HEK293 (cell line): Measurements from ENCODE around the gene BMX.

Experiments
- CTCF ChIA-PET: fragments of 350-600 bp; formaldehyde crosslinking; extraction: SDS; loops from one replicate; lab custom pipeline; 2021; ENCODE audit warnings: antibody characterized with exemption; lab: Yijun Ruan, JAX
- POLR2A ChIA-PET: fragments of 300-600 bp; formaldehyde crosslinking; extraction: SDS; loops from one replicate; lab custom pipeline; 2020; ENCODE audit warnings: antibody characterized with exemption, inconsistent platforms; lab: Yijun Ruan, JAX
- H3K27ac ChIP-seq: fragments of 200-500 bp; sonication (Bioruptor generic); 2 replicates; pipeline ENCODE4 v1.5.1; 2014; ENCODE audit warnings: low read depth, low read length, control low read depth, inconsistent platforms; ENCODE audit errors: extremely low read depth
- H3K36me3 ChIP-seq, 2 experiments: fragments of 200-500 bp in 1 of 2; sonication (Bioruptor generic) in 1 of 2; 1 replicate in 1 of 2; 2 replicates in 1 of 2; pipeline ENCODE4 v1.5.1; 2014 to 2017; ENCODE audit warnings: inconsistent platforms in 2 of 2, low read length in 2 of 2; ENCODE audit not compliant: control insufficient read depth in 2 of 2, insufficient read depth in 1 of 2
- H3K4me1 ChIP-seq: fragments of 200-500 bp; sonication (Bioruptor generic); 2 replicates; pipeline ENCODE4 v1.5.1; 2014; ENCODE audit warnings: mild to moderate bottlenecking, low read length, inconsistent platforms; ENCODE audit not compliant: control insufficient read depth, insufficient read depth
- H3K4me3 ChIP-seq: 2 replicates; pipeline ENCODE4 v1.5.1; 2011; ENCODE audit warnings: low read depth, mild to moderate bottlenecking, control low read depth, low read length, moderate library complexity
- H3K9me3 ChIP-seq: fragments of 200-500 bp; sonication (Bioruptor generic); 2 replicates; pipeline ENCODE4 v1.5.1; 2014; ENCODE audit warnings: low read depth, low read length, inconsistent platforms; ENCODE audit not compliant: control insufficient read depth, insufficient read depth
- GFI1B ChIP-seq: fragments of 450-650 bp; formaldehyde crosslinking; IDR thresholded peaks from 2 replicates; pipeline ENCODE4 v1.5.1; 2016; ENCODE audit warnings: missing biosample characterization, missing genetic modification characterization
- SALL2 ChIP-seq: fragments of 450-650 bp; formaldehyde crosslinking; IDR thresholded peaks from 2 replicates; pipeline ENCODE4 v1.5.0; 2017; ENCODE audit warnings: missing biosample characterization, mild to moderate bottlenecking, missing genetic modification characterization, borderline replicate concordance
- YY1 ChIP-seq: fragments of 450-650 bp; formaldehyde crosslinking; IDR thresholded peaks from 2 replicates; pipeline ENCODE4 v1.5.1; 2018; ENCODE audit warnings: missing biosample characterization, missing genetic modification characterization
- ZBTB21 ChIP-seq: fragments of 450-650 bp; formaldehyde crosslinking; IDR thresholded peaks from 2 replicates; pipeline ENCODE4 v1.5.1; 2017; ENCODE audit warnings: missing biosample characterization, missing genetic modification characterization
- ZBTB8A ChIP-seq: fragments of 450-650 bp; formaldehyde crosslinking; IDR thresholded peaks from 2 replicates; pipeline ENCODE4 v1.5.1; 2016; ENCODE audit warnings: missing biosample characterization, missing genetic modification characterization
- ZNF16 ChIP-seq: fragments of 450-650 bp; formaldehyde crosslinking; IDR thresholded peaks from 2 replicates; pipeline ENCODE4 v1.5.1; 2016; ENCODE audit warnings: low read depth, missing biosample characterization, missing genetic modification characterization
- ZNF174 ChIP-seq: fragments of 450-650 bp; formaldehyde crosslinking; IDR thresholded peaks from 2 replicates; pipeline ENCODE4 v1.5.0; 2017; ENCODE audit warnings: missing biosample characterization, mild to moderate bottlenecking, missing genetic modification characterization
- ZNF24 ChIP-seq: fragments of 450-650 bp; formaldehyde crosslinking; IDR thresholded peaks from 2 replicates; pipeline ENCODE4 v1.5.1; 2016; ENCODE audit warnings: missing biosample characterization, missing genetic modification characterization
- ZNF292 ChIP-seq: fragments of 450-650 bp; formaldehyde crosslinking; IDR thresholded peaks from 2 replicates; pipeline ENCODE4 v1.5.1; 2016; ENCODE audit warnings: low read depth, missing biosample characterization, missing genetic modification characterization, borderline replicate concordance
- ZNF341 ChIP-seq: fragments of 450-650 bp; formaldehyde crosslinking; IDR thresholded peaks from 2 replicates; pipeline ENCODE4; 2016; ENCODE audit warnings: low read depth, missing biosample characterization, missing genetic modification characterization
- ZNF37A ChIP-seq: fragments of 450-650 bp; IDR thresholded peaks from 2 replicates; pipeline ENCODE4 v1.5.1; 2018; ENCODE audit warnings: missing biosample characterization, missing genetic modification characterization
- ZNF530 ChIP-seq: fragments of 450-650 bp; formaldehyde crosslinking; IDR thresholded peaks from 2 replicates; pipeline ENCODE4 v1.5.1; 2016; ENCODE audit warnings: low read depth, missing biosample characterization, missing genetic modification characterization
- ZNF768 ChIP-seq: fragments of 450-650 bp; formaldehyde crosslinking; IDR thresholded peaks from 2 replicates; pipeline ENCODE4 v1.5.1; 2018; ENCODE audit warnings: missing biosample characterization, mild to moderate bottlenecking, missing genetic modification characterization
- ZNF776 ChIP-seq: fragments of 450-650 bp; formaldehyde crosslinking; IDR thresholded peaks from 2 replicates; pipeline ENCODE4 v1.5.0; 2017; ENCODE audit warnings: missing biosample characterization, missing genetic modification characterization, borderline replicate concordance
- ZNF830 ChIP-seq: fragments of 450-650 bp; IDR thresholded peaks from 2 replicates; pipeline ENCODE4 v1.5.0; 2018; ENCODE audit warnings: missing biosample characterization, missing genetic modification characterization, low read depth, mild to moderate bottlenecking, moderate library complexity
- ZSCAN30 ChIP-seq: fragments of 450-650 bp; IDR thresholded peaks from 2 replicates; pipeline ENCODE4 v1.5.1; 2018; ENCODE audit warnings: missing biosample characterization, mild to moderate bottlenecking, missing genetic modification characterization, moderate library complexity
- TF ChIP-seq, protein P1 (sequence below): fragments of 450-650 bp; formaldehyde crosslinking; IDR thresholded peaks from 2 replicates; pipeline ENCODE4 v1.5.1; 2016; ENCODE audit warnings: missing biosample characterization, missing genetic modification characterization
- TF ChIP-seq, protein P2 (sequence below): fragments of 450-650 bp; formaldehyde crosslinking; IDR thresholded peaks from 2 replicates; pipeline ENCODE4 v1.5.1; 2017; ENCODE audit warnings: missing biosample characterization, missing genetic modification characterization
- TF ChIP-seq, protein P3 (sequence below): fragments of 450-650 bp; formaldehyde crosslinking; IDR thresholded peaks from 2 replicates; pipeline ENCODE4 v1.5.1; 2016; ENCODE audit warnings: missing biosample characterization, missing genetic modification characterization
- TF ChIP-seq, protein P4 (sequence below): fragments of 450-650 bp; formaldehyde crosslinking; IDR thresholded peaks from 2 replicates; pipeline ENCODE4 v1.5.1; 2016; ENCODE audit warnings: missing biosample characterization, missing genetic modification characterization

Gene BMX

DNA sequence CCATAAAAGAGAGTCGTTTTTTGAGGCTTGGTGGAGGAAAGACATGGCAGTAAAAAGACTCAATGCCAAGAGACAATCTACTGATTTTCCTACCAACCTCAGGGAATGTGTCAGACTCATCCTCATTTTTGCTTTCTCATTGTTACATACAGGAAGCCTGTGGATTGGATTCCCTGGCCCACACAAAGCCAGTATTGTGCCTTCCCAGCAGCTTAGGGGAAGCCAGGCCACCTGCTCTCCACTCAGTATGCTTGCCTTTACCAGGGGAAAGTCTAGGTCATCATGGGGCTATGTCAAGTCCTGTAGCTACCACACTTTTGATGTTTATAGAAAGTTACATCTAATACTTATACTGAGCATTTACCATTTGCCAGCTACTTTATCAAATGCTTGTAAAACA is 11.0 kb downstream of the BMX start (continued):
- TF ChIP-seq, protein P1, sequence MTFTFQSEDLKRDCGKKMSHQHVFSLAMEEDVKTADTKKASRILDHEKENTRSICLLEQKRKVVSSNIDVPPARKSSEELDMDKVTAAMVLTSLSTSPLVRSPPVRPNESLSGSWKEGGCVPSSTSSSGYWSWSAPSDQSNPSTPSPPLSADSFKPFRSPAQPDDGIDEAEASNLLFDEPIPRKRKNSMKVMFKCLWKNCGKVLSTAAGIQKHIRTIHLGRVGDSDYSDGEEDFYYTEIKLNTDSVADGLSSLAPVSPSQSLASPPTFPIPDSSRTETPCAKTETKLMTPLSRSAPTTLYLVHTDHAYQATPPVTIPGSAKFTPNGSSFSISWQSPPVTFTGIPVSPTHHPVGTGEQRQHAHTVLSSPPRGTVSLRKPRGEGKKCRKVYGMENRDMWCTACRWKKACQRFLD (tag by site-specific recombination) = no peak
- TF ChIP-seq, protein P2, sequence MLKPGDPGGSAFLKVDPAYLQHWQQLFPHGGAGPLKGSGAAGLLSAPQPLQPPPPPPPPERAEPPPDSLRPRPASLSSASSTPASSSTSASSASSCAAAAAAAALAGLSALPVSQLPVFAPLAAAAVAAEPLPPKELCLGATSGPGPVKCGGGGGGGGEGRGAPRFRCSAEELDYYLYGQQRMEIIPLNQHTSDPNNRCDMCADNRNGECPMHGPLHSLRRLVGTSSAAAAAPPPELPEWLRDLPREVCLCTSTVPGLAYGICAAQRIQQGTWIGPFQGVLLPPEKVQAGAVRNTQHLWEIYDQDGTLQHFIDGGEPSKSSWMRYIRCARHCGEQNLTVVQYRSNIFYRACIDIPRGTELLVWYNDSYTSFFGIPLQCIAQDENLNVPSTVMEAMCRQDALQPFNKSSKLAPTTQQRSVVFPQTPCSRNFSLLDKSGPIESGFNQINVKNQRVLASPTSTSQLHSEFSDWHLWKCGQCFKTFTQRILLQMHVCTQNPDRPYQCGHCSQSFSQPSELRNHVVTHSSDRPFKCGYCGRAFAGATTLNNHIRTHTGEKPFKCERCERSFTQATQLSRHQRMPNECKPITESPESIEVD (tag by site-specific recombination) = no peak
- TF ChIP-seq ZNF37A = no peak
- no peak for TF ChIP-seq ZNF768
- TF ChIP-seq ZSCAN30 (tag by site-specific recombination) = no peak
- no peak for TF ChIP-seq ZBTB21 (tag by site-specific recombination)
- no peak for TF ChIP-seq ZNF292 (tag by site-specific recombination)

DNA sequence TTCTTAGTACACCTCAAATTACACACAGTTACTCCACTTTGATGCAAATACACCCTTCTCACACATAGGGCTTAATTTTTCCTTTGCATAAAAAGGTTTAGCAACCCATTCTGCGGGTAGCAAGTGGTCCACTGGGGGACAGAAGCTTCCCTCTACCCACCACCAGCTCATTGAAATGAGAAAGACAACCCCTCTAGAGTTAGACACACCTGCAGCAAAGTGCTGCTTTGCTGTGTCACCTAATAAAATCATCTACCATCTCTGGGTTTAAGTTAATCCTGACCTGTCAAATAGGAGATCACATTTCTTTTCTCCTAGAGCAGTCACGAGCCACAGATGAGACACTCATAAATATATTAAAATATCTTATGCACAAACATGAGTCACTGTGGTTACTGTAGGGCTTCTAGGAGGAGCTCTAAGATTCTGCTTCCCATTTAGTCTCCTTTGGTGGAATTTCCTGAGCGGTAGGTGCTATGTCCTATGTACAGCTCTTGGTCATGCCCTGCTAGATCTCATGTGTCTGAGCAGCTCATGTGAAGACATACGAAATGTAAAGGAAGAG is 11.9 kb downstream of the BMX start:
- Histone ChIP-seq H3K27ac (no peak overlapping the region), H3K4me1 (no peaks in the 10 kb centered on the region), H3K36me3 (no peaks in the 10 kb centered on the region), H3K4me3 (no peak overlapping the region), H3K9me3 (no peaks in the 10 kb centered on the region)
- ChIA-PET CTCF (interaction anchor here (0.8 to 3.2 kb wide), 3 partner anchors 14 to 56 kb away, joined by 3 to 14 read pairs (median 3); no protein-coding TSS in a partner anchor), POLR2A (no interaction called here)
- TF ChIP-seq, protein P3, sequence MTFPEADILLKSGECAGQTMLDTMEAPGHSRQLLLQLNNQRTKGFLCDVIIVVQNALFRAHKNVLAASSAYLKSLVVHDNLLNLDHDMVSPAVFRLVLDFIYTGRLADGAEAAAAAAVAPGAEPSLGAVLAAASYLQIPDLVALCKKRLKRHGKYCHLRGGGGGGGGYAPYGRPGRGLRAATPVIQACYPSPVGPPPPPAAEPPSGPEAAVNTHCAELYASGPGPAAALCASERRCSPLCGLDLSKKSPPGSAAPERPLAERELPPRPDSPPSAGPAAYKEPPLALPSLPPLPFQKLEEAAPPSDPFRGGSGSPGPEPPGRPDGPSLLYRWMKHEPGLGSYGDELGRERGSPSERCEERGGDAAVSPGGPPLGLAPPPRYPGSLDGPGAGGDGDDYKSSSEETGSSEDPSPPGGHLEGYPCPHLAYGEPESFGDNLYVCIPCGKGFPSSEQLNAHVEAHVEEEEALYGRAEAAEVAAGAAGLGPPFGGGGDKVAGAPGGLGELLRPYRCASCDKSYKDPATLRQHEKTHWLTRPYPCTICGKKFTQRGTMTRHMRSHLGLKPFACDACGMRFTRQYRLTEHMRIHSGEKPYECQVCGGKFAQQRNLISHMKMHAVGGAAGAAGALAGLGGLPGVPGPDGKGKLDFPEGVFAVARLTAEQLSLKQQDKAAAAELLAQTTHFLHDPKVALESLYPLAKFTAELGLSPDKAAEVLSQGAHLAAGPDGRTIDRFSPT (tag by site-specific recombination) = no peak
- TF ChIP-seq ZNF16 (tag by site-specific recombination) (no peak), ZNF292 (tag by site-specific recombination) (no peak), ZNF776 (tag by site-specific recombination) (no peak), ZNF24 (no peak), ZBTB8A (tag by site-specific recombination) (no peak), ZNF341 (tag by site-specific recombination) (no peak), YY1 (tag by site-specific recombination) (no peak), ZNF174 (no peak), ZNF830 (tag by site-specific recombination) (no peak), SALL2 (tag by site-specific recombination) (no peak), GFI1B (no peak), ZNF530 (no peak)
- TF ChIP-seq, protein P4, sequence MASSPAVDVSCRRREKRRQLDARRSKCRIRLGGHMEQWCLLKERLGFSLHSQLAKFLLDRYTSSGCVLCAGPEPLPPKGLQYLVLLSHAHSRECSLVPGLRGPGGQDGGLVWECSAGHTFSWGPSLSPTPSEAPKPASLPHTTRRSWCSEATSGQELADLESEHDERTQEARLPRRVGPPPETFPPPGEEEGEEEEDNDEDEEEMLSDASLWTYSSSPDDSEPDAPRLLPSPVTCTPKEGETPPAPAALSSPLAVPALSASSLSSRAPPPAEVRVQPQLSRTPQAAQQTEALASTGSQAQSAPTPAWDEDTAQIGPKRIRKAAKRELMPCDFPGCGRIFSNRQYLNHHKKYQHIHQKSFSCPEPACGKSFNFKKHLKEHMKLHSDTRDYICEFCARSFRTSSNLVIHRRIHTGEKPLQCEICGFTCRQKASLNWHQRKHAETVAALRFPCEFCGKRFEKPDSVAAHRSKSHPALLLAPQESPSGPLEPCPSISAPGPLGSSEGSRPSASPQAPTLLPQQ (tag by site-specific recombination) = no peak
